ENCODE results near the gene GRHL1.
"Not testable (repeated sequence)": the region's sequence is repeated elsewhere in the genome, so short reads cannot be mapped to it uniquely, and the experiment has no call there.

GRHL1 gene

DNA sequence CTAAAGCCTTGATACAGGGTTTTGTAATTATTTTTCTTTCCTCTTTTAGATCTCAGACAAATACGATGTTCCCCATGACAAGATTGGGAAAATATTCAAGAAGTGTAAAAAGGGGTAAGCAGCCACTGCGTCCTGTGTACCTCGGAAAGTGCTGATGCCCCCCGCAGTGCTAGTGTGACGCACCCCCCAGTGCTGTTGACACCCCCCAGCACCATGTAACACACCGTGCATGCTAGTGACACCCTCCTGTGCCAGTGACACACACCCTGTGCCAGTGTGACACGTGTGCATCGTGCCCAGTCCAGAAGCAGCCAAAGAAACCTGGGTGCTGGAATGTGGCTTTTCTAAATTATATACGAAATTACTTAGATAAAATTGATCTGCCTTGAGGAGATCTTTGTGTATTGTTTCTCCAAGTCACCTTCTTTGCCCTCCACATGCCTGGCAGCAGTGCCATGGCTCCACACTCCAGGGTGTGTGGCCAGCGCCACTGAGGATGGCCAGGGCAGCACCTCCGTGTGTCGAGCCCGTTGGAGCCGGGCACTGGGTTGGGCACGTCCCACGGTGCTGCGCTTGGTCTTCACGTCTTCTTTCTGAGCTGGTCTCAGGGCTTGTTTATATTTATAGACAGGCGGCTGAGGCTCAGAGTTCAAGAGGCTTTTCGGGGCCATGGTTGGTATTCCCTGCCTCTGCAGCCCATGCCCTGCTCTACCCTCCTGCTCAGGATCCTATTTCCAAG is 47.6 kb downstream of the GRHL1 start:
- FAIRE-seq, result no peak

DNA sequence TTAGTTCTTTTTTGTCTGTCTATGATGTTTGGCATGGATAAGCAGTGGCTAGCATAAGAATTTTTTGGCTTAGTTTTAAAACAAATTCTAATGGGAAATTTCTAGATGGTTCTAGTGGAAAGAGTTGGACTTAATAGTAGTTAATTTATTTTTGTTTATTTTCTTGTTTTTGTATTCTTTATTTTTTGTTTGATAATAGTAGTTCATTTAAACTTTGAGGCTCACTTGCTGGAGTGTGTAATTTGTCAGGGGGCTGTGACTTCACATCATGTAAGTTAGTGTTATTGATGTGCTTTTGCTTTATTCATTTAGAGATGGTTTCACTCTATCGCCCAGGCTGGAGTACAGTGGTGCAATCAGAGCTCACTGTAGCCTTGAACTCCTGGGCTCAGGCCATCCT is 48.2 kb downstream of the GRHL1 start:
- FAIRE-seq, result no peak

DNA sequence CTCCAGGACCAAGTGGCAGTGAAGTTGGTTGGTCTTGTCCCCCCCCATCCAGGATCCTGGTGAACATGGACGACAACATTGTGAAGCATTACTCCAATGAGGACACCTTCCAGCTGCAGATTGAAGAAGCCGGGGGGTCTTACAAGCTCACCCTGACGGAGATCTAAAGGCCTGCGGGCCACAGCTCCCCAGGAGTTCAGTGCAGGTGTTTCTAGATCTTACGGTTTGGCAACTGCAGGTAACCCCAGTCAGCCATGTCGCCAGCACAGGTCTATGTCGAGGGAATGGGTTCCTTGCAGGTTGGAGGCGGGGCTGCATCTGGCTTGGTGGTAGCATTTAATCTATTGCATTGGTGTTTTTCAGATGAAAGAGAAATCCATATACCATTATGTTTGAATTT is 49.0 kb downstream of the GRHL1 start:
- FAIRE-seq, result no peak

DNA sequence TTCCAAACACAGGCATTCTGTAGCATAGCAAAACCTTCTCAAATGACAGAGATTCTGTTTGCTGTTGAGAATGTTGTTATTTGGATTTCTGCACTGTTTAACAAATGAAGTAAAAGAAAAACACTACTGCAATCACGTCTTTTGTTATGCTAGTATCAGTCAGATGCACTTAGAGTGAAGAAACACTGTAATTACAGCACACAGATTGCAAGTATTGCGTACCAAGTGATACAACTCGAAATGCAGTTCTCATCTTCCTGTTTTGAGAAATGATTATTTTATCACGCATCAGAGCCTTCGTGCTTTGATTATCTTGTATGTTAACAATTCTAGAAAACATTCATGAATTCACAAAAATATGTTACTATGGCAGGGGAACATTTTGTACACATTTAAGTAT is 50.1 kb downstream of the GRHL1 start:
- FAIRE-seq, result no peak

DNA sequence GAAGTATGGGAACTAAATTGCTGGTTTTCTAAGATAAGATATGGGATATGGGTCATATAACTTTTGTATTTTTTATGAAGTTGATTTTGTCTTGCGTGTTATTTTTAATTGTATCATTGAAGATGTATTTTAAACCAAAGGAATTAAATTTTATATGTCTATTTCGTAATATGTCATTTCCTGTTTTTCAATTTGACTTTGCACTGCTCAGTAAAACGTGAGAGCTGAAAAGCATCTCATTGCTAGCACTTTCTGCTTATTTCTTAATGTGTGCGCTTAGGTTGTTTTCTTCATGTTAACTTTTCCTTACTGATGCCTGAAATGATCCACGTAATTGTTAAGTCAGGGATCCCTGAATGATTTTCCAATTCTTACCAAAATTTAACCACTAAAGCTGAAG is 50.6 kb downstream of the GRHL1 start:
- FAIRE-seq, result no peak

DNA sequence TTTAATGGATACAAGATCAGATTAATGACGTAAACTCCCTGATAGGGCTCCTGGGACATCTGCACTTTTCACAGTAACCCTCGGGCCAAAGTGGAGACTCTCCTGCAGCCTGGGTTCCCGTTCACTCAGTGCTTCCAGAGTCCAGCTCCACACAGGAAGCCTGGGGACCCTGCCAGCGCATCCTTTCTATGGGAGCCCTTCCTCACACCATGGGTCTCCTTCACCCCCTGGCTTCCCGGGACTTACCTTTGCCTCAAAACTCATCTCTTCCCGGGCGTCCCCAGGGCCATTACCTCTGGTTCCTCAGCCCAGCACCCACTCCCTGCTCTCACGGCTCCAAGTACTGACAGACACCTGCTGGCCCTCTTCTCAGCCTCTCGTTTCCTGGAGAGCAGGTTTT is 51.2 kb downstream of the GRHL1 start:
- no peak for FAIRE-seq

DNA sequence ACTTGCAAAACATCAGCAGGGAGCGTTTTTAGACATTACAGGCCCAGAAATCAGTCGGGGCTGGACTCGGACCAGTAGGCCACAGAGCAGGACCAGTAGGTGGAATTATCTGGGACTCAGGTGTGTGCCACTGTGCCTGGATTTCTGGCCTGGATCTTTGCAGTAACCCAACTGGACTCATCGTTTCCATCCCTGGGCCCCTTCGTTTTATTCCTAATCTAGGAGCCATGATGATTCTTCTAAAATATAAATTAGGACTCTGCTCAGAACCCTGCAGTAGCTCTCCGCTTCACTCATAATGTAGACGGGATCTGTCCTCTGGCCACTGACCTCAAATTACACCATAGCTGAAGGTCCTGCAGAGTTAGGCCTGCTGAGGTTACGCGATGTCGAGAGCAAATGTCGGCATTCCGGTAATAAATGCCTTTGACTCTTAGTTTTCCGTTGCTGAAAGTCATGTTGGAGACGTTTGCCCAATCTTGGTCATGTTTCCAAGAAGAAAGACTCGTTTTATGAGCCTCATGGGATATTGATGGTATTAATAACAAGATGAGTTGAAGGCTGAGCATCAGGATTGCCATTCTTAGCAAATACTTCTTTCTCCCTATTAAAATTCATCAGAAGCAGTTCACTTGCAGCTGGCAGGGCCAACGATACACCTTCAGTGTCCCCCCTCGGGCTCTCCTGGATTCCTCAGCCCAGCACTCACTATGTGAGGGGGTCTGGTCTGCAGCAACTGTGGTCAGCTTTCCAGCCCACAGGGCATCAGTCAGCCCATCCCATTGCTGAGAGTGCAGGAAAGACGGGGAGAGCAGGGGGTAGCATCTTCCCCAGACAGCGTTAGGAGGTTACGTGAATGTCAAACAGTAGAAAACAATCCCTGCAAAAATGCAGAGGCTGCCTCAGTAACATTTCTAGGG is 52.0 kb downstream of the GRHL1 start:
- no peak for FAIRE-seq

DNA sequence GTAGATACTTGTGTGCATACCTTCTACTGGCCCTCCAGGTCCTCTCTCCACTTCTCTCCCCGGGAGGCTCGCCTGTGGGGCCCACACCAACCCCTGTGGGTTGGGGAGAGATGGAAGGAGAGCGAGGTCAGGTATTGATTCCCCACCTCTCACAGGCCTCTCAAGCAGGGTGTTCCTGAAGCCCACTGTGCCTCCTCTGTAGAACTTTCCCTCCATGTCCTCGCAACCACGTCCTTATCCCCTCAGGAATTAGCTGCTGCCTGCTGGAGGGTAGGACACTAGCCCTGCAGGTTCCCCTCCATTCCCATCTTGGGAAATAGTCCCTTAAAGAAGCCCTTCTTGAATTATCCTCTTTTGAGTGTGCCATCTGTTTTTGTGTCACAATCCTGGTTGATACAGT is 52.9 kb downstream of the GRHL1 start:
- FAIRE-seq, result no peak

DNA sequence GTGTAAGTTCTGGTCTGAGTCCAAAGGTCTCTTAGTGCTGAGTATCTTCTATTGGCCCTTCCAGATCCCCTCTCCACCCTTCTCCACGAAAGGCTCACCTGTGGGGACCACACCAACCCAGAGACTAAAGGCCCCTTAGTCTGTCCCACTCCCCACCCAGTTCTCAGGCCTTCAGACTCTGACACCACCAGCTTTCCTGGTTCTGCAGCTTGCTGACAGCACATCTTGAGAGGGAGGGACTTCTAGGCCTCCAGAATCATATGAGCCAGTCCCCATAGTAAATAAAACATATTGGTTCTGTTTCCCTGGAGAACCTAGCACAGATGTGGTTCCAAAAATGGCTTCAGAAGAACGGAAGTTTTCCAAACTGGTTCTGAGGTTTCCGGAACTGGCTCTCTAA is 53.3 kb downstream of the GRHL1 start:
- no peak for FAIRE-seq

DNA sequence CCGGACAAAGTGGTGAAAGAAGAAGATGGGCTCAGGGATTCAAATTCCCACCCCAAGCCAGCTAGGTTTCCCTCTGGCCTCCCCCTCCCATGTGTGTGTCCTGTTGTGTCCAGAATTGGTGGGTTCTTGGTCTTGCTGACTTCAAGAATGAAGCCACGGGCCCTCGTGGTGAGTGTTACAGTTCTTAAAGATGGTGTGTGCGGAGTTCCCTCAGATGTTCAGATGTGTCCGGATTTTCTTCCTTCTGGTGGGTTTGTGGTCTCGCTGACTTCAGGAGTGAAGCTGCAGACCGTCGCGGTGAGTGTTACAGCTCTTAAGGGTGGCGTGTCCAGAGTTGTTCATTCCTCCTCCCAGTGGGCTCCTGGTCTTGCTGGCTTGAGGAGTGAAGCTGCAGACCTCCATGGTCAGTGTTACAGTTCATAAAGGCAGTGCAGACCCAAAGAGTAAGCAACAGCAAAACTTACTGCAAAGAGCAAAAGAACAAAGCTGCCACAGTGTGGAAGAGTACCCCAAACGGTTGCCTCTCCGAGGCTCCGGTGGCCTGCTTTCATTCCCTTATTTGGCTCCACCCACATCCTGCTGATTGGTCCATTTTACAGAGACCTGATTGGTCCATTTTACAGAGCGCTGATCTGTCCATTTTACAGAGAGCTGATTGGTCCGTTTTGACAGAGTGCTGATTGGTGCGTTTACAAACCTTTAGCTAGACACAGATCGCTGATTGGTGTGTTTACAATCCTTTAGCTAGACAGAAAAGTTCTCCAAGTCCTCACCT is 54.2 kb downstream of the GRHL1 start:
- FAIRE-seq, result no peak

DNA sequence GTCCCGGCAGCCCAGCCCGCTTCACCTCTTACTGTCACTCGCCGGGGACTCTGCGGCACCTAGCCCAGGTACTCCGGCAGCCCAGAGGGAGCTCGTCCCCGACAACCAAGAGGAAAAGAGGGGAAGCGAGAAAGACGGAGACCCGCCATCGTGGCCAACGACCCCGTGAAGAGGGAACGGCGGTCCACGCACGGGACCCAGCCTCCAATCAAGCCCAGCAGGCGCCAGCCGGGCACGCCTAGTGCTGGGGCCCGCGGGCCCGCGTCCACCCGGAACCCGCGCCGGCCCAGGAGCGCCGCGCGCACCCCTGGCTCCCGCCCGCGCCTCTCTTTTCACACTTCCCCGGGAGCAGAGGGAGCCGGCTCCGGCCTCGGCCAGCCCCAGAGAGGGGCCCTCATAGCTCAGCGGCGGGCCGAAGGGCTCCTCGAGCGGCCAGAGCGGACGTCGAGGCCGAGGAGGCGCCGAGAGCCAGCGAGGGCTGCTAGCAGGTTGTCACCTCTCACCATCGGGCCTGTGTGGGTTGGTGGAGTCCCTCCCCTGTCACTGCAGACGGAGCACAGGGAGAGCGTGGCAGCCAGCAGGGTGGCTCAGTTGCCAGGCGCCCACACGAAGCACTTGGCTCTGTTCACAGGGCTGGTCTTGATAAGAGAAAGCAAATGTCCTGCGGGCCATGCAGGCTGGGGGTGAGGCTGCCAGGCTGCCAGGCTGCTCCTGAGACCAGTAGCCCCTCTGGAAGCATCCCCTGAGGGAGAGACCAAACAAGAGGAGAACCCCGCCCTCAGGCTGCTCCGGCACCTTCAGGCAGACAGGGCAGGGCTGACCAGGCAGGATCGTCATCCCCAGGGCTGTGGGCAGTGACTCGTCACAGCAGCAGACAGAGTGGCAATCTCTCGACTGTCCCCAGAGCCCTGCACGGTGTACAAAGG is 55.0 kb downstream of the GRHL1 start:
- no peak for FAIRE-seq

DNA sequence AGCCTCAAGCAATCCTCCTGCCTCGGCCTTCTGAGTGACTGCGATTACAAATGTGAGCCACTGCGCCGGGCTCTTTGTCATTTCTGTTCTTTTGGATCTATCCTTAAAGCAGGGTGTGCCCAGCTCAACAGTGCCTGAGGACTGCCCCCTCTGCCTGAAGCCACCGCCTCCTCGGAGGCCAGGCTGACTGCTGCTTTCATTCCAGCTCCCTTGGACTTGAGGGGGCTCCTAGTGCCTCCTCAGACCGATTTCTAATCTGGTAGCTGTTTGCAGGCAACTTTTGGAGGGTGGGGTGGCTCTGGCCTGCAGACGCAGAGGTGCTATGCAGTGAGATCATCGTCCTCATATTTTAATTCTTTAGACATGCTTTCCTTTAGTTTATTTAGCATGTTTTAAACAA is 55.9 kb downstream of the GRHL1 start:
- FAIRE-seq, result no peak

DNA sequence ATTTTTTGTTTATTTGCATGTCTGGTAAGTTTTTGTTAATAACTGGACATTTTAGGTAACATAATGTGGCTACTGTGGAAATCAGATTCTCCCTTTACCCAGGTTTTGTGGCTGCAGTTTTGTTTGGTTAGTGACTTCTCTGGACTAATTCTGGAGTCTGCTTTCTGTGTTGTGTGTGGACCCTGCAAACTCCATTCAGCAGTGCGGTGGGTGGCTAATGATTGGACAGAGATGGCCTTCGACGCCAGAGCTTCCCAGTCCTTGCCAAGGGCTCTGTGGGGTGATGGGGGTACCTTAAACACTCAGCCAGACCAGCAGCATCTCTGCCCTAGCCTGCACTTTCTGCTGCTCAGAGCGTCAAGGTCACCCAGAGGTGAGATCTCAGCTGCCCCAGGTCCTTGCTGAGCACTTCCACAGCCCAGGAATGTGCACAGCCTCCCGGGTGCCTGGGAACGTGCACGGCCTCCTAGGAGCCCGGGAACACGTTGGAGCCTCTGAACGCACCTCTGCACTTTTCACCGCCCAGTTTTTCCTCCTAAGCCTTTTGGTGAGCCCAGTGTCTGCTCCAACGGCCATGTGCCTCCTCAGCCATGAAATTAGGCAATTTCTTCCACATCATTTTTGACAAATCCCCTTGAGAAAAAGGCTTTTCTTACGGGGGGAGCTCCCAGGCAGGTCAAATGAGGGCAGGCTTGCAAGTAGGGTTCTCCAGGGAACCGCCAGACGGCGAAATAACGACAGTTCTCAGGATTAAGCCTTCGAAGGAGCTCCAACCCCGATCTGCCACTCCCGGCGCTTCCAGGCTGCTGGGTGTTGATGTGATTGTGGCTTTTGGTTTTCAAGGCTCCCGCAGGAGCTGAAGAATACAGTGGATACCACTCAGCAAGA is 56.7 kb downstream of the GRHL1 start:
- no peak for FAIRE-seq

DNA sequence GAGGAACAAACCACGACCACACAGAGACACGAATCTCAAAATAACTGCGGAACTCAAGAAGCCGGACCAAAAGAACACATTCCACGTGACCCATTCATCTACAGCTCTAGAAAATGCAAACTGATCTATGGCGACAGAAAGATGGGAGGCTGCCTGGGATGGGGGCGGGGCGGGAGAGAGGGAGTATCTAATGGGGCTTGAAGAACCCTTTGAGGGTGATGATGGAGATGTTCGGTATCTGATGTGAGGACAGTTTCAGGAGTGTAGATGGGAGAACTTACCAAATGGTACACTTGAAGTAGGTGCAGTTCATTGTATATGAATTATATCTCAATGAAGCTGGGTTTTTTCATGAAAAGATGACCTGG is 57.3 kb downstream of the GRHL1 start:
- no peak for FAIRE-seq

DNA sequence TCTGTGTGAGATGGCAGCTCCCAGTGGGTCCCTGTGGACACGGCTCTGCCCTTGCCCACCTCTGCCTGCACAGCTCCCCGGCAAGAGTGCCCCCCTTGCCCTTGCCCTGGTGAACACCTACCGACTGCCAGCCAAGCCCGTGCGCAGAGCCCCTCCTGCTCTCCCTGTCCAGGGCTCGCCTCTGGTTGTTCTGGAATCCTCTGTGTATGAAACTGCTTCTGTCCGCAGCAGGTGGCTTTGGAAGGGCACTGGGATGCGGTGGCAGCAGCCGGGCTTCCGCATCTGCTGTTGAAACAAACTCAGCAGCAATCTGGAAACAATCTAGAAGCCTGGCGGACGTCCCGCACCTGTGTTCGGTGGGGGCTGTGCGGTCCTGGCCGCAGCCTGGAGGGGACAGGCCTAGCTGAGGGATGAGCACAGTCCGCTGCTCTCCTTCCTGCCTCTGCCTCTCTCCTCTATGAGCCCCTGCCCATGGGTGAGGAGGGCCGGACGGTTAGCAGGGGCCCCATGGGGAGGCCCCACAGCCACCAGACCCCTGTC is 57.8 kb downstream of the GRHL1 start:
- FAIRE-seq, result no peak

DNA sequence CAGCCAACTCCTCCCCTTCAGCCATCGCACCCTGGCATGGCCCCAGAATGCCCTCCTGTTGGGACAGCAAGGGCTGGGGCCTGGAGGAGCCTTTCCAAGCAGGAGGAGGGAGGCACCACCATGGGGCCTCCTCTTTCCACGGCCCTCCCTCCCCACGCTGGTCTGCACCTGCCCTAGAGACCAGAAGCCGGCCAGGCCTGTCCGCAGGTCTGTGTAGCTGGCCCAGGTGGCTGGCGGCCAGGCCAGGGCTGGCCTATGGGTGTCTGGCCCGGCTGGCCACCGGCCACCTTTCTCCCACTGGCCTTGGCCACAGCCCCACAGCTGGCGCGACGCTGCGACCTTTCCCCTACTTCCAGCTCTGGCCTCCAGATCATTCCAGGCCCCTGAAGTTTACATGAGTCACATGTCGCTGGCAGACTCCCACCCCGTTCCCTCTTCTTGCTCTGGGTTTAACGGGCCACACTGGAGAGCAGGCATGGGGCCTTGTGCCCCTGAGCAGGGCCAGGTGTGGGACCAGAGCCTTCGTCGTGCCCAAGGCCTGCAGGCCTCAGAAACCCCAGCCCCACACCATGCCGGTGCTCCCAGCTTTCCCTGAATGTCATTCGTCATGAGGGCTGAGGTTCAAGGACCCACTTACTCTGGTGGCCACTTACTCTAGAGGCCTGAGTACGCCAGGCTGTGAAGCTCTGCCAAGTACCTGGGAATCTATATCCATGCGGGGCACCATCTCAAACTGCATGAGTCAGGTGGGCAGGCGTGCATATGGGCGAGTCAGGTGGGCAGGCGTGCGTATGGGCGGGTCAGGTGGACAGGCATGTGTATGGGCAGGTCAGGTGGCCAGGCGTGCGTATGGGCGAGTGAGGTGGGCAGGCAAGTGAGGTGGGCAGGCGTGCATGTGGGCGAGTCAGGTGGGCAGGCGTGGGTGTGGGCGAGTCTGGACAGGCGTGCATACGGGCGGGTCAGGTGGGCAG is 58.6 kb downstream of the GRHL1 start:
- no peak for FAIRE-seq

DNA sequence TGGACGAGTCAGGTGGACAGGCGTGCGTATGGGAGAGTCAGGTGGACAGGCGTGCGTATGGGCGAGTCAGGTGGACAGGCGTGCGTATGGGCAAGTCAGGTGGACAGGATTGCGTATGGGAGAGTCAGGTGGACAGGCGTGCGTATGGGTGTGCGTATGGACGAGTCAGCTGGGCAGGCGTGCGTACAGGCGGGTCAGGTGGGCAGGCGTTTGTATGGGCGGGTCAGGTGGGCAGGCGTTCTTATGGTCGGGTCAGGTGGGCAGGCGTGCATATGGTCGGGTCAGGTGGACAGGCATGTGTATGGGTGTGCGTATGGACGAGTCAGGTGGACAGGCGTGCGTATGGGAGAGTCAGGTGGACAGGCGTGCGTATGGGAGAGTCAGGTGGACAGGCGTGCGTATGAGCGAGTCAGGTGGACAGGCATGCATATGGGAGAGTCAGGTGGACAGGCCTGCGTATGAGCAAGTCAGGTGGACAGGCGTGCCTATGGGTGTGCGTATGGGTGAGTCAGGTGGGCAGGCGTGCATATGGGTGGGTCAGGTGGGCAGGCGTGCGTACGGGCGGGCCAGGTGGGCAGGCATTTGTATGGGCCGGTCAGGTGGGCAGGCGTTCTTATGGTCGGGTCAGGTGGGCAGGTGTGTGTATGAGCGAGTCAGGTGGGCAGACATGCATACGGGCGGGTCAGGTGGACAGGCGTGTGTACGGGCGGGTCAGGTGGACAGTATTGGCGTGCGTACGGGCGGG is 59.5 kb downstream of the GRHL1 start:
- FAIRE-seq, result not testable (repeated sequence)

DNA sequence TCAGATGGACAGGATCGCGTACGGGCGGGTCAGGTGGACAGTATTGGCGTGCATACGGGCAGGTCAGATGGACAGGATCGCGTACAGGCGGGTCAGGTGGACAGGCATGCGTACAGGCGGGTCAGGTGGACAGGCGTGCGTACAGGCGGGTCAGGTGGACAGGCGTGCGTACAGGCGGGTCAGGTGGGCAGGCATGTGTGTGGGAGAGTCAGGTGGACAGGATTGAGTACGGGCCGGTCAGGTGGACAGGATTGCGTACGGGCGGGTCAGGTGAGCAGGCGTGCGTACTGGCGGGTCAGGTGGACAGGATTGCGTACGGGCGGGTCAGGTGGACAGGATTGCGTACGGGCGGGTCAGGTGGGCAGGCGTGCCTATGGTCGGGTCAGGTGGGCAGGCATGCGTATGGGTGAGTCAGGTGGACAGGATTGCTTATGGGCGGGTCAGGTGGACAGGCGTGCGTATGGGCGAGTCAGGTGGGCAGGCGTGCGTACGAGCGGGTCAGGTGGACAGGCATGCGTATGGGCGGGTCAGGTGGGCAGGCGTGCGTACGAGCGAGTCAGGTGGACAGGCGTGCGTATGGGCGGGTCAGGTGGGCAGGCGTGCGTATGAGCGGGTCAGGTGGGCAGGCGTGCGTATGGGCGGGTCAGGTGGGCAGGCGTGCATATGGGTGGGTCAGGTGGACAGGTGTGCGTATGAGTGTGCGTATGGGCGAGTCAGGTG is 60.3 kb downstream of the GRHL1 start:
- not testable (repeated sequence) for FAIRE-seq
